GM12891 (cell line): ENCODE measurements around the gene MTHFS.

Source experiments
- PAX5 ChIP-seq: IDR thresholded peaks from 2 replicates; pipeline ENCODE4 v1.6.1; 2011; ENCODE audit warnings: low read length, moderate library complexity, mild to moderate bottlenecking; ENCODE audit not compliant: insufficient read depth, severe bottlenecking
- POLR2A ChIP-seq: IDR thresholded peaks from 2 replicates; pipeline ENCODE4 v1.6.1; 2011; ENCODE audit warnings: low read depth, low read length, control low read depth
- POLR2AphosphoS5 ChIP-seq: IDR thresholded peaks from 2 replicates; pipeline ENCODE4 v1.6.1; 2011; ENCODE audit warnings: low read depth, low read length, control low read depth
- TAF1 ChIP-seq: IDR thresholded peaks from 2 replicates; pipeline ENCODE4 v1.6.1; 2011; ENCODE audit warnings: low read depth, low read length, control low read depth

DNA sequence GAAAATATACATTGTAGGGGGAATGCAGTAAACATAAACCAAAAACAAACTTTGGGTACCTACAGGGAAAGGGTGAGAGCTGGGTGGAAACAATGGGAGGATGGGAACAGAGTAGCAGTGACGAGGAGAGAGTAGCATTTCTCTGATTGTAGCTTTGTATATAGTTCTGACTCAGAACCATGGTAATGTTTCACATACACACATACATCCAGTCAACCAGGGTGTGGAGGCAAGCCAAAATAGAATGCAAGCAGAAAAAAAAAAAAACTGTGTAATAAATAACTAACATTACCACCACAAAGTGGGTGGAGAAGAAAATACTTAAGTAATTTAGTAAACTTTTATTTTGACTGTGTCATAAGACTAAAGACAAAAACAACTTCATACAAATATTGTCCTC is 47.0 kb upstream of the MTHFS start:
- no peak for TF ChIP-seq POLR2A
- no peak for TF ChIP-seq POLR2AphosphoS5
- TF ChIP-seq TAF1: no peak
- no peak for TF ChIP-seq PAX5
